ENCODE results near the gene CAVIN4.

The CAVIN4 gene, protein sequence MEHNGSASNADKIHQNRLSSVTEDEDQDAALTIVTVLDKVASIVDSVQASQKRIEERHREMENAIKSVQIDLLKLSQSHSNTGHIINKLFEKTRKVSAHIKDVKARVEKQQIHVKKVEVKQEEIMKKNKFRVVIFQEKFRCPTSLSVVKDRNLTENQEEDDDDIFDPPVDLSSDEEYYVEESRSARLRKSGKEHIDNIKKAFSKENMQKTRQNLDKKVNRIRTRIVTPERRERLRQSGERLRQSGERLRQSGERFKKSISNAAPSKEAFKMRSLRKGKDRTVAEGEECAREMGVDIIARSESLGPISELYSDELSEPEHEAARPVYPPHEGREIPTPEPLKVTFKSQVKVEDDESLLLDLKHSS

DNA sequence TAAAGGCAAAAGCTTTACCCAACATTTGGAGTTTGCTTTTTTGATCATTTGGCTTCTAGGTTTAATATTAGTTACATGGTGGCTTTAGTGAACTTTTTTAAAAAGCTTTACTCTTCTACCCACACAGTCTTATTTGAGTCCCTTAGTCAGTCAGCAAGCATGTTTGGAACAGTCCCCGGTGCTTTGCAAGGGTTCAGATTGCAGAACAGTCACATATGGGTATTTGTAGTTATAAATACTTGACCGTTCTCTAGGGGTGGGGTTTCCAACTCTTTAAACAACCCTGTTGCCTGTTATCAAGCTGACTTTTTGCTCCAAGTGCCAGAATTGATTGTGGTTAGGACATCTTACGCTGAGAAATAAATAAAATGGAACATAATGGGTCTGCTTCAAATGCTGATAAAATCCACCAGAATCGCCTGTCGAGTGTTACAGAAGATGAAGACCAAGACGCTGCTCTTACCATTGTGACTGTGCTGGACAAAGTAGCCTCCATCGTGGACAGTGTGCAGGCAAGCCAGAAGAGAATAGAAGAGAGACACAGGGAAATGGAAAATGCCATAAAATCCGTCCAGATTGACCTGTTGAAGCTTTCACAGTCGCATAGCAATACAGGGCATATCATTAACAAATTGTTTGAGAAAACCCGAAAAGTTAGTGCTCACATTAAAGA, at the start of gene CAVIN4:
TSS of gene CAVIN4 (plus strand) at position 304 of the 673 bp plus-strand sequence. CDS start at position 369, 65 bp downstream.
- DNase-seq: no peak

DNA sequence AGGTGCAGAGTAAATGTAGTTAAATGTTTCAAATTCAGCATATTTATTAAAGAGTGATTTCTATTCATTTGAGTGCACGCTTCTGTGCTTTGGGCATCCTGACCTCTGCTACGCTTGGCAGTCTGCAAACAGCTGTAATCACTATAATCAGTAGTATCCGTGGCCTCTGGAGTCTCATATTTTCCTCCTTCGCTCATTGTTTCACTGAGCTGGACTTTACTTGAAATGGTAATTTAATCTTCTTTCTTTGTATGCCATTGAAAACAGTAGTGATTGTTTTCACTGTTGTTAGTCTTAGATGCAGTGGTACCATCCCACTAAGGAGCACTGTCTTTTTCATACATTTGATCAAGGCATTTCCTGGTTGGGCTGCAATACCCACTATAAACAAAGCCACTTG, 43.5 kb upstream of the CAVIN4 start:
- no peak for DNase-seq

DNA sequence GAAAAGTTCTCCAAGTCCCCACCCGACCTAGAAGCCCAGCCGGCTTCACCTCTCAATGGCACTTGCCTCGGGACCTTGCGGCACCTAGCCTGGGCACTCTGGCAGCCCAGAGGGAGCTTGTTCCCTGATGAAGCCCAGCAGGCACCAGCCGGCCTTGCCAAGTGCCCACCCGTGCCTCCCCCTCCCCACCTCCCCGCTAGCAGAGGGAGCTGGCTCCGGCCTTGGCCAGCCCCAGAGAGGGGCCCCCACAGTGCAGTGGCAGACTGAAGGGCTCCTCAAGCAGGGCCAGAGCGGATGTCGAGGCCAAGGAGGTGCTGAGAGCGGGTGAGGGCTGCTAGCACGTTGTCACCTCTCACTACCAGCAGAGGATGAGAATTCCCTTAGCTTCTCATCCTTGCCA, 37.6 kb upstream of the CAVIN4 start:
- DNase-seq: no peak

- DNase-seq: no peak
Measured at GRCh38 chr9:100549048-100549447, 28.8 kb upstream of the CAVIN4 start.

GRCh38 chr9:100554935-100555401, 22.9 kb upstream of the CAVIN4 start:
- DNase-seq: no peak

DNA sequence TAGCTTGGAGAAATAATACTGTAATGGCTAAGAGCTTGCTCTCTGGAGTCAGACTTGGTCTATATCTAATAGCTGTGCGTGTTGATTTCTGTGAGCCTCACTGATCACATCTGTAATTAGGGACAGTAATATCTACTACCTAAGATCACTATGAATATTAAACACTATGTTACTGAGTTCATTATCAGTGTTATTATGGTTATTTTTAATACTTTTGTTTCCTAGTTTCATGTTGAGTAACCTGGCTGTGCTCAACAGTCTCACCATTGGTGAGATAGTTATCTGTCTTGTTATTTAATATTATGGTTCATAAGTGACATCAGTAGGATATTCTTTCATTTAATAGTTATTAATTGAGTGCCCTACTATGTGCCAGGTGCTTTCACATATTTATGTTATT, 22.4 kb upstream of the CAVIN4 start:
- DNase-seq: no peak

DNA sequence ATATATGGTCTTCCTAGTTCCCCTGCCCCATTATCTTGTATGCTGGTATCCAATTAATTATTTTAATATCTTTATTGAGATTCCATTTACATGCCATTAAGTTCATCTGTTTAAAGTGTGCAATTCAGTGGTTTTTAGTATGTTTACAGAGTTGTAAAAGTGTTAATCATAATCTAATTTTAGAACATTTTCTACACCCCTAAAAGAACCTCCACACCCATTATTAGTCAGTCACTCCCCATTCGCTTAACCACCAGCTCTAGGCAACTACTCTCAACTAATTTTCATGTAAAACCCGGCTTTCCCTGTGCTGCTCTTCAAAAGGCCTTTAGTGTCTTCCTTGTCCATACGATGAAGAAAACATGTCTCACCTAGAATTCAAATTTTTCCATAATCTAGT, 20.8 kb upstream of the CAVIN4 start:
- no peak for DNase-seq

DNA sequence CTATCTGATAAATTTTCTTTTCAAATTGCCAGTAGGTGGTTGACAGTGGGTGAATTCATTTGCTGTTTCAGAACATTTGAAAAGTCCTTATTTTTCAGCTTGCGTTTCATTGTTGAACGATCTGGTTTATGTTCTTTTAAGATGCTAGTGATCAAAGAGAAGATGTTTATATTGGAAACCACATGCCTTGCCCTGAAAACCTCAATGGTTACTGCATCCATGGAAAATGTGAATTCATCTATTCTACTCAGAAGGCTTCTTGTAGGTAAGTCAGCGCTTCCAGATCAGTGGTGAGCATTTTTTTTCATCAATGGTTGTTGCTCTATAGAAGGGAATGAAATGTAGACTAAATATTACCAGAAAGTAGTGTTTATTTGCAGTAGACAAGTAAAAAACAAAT, 16.6 kb upstream of the CAVIN4 start:
- no peak for DNase-seq

GRCh38 chr9:100567856-100568255, 10.0 kb upstream of the CAVIN4 start:
- DNase-seq: no peak

- no peak for DNase-seq
Measured at GRCh38 chr9:100573655-100574260, 4.1 kb upstream of the CAVIN4 start.

DNA sequence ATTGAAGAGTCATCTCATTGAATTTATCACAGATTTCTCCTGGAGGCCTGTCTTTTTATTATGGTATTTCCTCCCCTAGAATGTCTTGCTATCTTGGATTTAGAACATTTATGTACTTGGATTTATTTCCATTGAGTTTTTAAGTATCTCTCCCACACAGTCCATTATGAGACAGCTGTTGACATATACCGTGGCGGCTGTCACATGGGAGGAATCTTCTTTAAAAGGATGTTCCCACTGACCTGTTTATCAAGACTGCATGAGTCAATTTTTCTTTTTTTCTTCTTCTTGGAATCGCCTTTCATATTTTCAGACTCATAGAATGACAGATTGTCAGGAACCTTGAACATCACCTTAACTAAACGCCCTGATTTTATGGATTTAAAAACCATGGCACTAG, 2.9 kb upstream of the CAVIN4 start:
- DNase-seq: no peak

GRCh38 chr9:100575765-100576386, 2.0 kb upstream of the CAVIN4 start:
- no peak for DNase-seq

DNA sequence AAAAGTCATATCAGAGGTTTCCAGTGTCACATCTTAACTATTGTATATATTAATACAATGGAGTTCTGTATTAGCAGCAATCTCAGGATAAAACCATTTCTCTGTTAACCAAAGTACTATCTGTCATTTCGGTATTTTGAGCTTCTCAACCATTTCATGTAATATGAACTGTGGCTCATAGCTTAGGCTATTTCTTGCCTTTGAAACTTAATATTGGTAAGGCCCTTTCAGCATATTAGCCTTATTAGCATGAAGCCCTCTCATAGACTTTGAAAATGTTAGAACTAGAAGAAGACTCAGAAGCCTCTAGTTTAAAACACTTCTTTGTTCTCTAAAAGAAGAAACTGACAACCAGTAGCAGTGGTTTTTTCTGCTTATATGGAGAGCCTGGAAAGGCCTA, 731 bp downstream of the CAVIN4 start:
- no peak for DNase-seq

DNA sequence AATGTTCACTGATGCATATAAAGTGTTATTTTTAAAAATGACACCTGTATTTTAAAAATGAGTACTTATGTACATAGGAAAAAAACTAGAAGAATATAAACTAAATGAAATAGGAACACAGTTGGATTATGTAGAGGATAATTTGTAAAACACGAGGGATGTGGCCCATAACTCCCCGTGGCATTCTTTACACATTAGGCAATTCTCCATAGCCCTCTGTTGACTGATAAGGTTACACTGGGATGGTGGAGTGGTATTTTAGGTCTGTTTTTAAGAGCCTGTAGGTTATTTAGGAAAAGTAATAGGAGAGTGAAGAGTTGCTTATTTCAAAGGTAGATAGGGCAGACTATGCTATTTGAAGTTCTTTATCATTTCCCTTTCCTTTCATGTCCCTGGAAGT, 1.8 kb downstream of the CAVIN4 start:
- DNase-seq: no peak

GRCh38 chr9:100580257-100580656, 2.4 kb downstream of the CAVIN4 start:
- DNase-seq: no peak

- DNase-seq: no peak
Measured at GRCh38 chr9:100581081-100581480, 3.2 kb downstream of the CAVIN4 start.

- no peak for DNase-seq
Measured at GRCh38 chr9:100581661-100582060, 3.8 kb downstream of the CAVIN4 start.

DNA sequence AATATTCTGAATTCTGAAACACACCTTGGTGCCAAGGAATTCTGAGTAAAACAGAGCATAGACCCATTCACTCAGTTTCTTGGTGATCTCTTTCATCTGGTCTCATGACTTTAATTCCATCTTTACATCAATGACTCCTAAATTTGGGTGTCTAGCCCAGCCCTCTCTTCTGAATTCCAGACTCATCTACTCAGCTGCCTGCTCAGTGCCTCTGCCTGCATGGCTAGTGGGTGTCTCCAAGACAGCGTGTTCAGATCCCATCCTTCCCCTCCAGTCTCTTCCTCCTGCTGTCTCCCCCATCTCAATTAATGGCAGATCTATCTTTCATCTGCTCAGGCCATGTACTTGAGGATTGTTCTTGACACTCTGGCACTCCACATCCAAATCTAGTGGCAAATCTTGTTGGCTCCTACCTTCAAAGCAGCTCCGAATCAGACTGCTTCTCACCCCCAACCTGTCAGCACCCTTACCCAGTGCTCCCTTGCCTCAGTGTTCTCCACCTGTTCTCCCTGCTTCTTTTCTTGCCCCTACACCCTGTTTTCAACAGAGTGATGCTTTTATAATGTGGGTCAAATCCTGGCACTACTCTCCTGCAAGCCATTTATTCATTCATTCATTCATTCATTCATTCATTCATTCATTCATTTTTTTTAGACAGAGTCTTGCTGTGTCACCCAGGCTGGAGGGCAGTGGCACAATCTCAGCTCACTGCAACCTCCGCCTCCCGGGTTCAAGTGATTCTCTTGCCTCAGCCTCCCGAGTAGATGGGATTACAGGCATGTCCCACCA, 5.3 kb downstream of the CAVIN4 start:
- no peak for DNase-seq

DNA sequence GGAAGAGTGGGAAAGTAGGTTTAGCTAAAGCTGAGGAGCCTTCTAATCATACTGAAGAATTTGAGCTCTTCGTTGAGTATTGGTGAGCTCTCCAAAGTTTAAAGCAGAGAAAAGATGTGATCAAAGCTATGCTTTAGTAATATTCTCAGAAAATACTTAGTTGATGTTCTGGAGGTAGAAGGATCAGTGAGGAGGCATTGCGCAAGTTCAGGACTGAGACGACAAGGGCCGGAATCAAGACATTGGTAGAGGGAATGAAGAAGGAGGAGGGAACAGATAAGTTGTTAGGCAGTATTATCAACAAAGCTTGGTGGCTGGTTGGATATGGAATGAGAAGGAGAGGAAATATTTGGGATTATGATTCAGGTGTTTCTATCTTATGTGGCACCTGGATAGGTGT, 7.1 kb downstream of the CAVIN4 start:
- no peak for DNase-seq

- no peak for DNase-seq
Measured at GRCh38 chr9:100586093-100586492, 8.2 kb downstream of the CAVIN4 start.

DNA sequence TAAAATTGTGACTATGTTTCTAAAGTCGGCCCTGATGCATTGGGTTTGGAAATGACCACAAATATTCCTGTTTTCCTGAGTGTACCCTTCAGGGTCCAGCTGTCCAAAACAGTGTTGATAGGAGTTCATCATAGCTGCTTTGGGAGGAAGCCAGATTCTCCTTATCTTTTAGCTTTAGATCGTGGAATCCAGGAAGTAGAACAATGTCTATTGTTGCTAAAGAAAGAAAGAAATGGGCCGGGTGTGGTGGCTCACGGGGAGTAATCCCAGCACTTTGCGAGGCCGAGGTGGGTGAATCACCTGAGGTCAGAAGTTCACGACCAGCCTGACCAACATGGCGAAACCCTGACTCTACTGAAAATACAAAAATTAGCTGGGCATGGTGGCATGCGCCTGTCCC, 9.5 kb downstream of the CAVIN4 start:
- no peak for DNase-seq

- DNase-seq: no peak
Measured at GRCh38 chr9:100589582-100589981, 11.7 kb downstream of the CAVIN4 start.

DNA sequence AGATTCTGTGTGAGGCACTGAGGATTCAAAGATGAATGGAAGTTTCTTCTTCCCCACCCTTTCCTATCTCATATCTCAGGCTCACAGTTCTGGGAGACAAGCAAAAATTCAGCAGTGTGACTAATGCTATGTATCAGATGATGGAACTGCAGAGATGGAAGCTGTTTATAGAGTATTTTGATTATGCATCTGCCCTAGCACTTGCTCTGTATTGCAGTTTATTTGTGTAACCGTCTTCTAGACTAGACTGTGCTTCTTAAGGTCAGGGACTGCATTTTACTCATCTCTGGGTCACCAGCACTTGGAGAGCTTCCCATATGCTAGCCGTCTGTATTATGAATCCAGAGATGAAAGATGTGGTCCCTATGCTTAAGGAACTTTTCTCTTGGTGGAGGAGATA, 12.6 kb downstream of the CAVIN4 start:
- DNase-seq: no peak
